IPS DF 4.7 (cell line): Measurements from ENCODE around the gene CERS6.
"Not testable (repeated sequence)": the region's sequence is repeated elsewhere in the genome, so short reads cannot be mapped to it uniquely, and the experiment has no call there.

Source experiments
- DNase-seq: peaks from one replicate; pipeline ENCODE4 v3.0.0-alpha.2; 2013; ENCODE audit warnings: low spot score; ENCODE audit errors: extremely low read depth

Gene CERS6

GRCh38 chr2:168639018-168639417, 182.9 kb downstream of the CERS6 start:
- no peak for DNase-seq

- DNase-seq, result no peak
These were observed 183.4 kb downstream of the CERS6 start for GRCh38 chr2:168639441-168639898.

GRCh38 chr2:168640039-168640438, 184.0 kb downstream of the CERS6 start:
- no peak for DNase-seq

GRCh38 chr2:168641636-168642035, 185.6 kb downstream of the CERS6 start:
- no peak for DNase-seq

- DNase-seq, result no peak
These were observed 186.8 kb downstream of the CERS6 start for GRCh38 chr2:168642873-168643272.

GRCh38 chr2:168643979-168644378, 187.9 kb downstream of the CERS6 start:
- DNase-seq, result no peak

- DNase-seq, result no peak
These were observed 189.7 kb downstream of the CERS6 start for GRCh38 chr2:168645696-168646338.

GRCh38 chr2:168649105-168649504, 193.0 kb downstream of the CERS6 start:
- no peak for DNase-seq

- no peak for DNase-seq
These were observed 193.5 kb downstream of the CERS6 start for GRCh38 chr2:168649562-168649961.

GRCh38 chr2:168650139-168650538, 194.1 kb downstream of the CERS6 start:
- no peak for DNase-seq

GRCh38 chr2:168650781-168651180, 194.7 kb downstream of the CERS6 start:
- DNase-seq, result no peak

GRCh38 chr2:168652997-168653921, 197.2 kb downstream of the CERS6 start:
- DNase-seq, result no peak

GRCh38 chr2:168654705-168655104, 198.6 kb downstream of the CERS6 start:
- no peak for DNase-seq

- no peak for DNase-seq
These were observed 199.1 kb downstream of the CERS6 start for GRCh38 chr2:168655207-168655606.

GRCh38 chr2:168657378-168657777, 201.3 kb downstream of the CERS6 start:
- DNase-seq, result not testable (repeated sequence)

- DNase-seq, result no peak
These were observed 202.6 kb downstream of the CERS6 start for GRCh38 chr2:168658706-168659105.

GRCh38 chr2:168660870-168661862, 205.1 kb downstream of the CERS6 start:
- no peak for DNase-seq

GRCh38 chr2:168661863-168662256, 205.8 kb downstream of the CERS6 start:
- DNase-seq, result no peak

- DNase-seq, result no peak
These were observed 206.7 kb downstream of the CERS6 start for GRCh38 chr2:168662651-168663208.

- no peak for DNase-seq
These were observed 207.9 kb downstream of the CERS6 start for GRCh38 chr2:168663993-168664392.

GRCh38 chr2:168664715-168665114, 208.6 kb downstream of the CERS6 start:
- not testable (repeated sequence) for DNase-seq
